ENCODE data around the gene MTCH2.
"Not testable (repeated sequence)": the region's sequence is repeated elsewhere in the genome, so short reads cannot be mapped to it uniquely, and the experiment has no call there.

DNA sequence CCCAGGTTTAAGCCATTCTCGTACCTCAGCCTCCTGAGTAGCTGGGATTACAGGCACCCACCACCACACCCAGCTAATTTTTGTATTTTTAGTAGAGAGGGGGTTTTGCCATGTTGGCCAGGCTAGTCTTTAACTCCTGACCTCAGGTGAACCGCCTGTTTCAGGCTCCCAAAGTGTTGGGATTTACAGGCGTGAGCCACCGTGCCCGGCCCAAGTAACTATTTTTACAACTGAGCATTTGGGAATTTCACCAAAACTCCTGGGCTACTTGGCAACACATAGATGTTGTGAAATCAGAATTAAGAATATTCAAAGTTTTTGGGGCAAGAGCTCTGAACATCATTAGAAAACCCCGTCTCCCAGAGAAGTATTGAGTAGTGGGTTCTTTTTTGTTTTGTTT is 1.9 kb downstream of the MTCH2 start:
- TF ChIP-seq POLR2A (IDR thresholded peaks at IDR 0.05) = not testable (repeated sequence)
- TF ChIP-seq, protein P1, sequence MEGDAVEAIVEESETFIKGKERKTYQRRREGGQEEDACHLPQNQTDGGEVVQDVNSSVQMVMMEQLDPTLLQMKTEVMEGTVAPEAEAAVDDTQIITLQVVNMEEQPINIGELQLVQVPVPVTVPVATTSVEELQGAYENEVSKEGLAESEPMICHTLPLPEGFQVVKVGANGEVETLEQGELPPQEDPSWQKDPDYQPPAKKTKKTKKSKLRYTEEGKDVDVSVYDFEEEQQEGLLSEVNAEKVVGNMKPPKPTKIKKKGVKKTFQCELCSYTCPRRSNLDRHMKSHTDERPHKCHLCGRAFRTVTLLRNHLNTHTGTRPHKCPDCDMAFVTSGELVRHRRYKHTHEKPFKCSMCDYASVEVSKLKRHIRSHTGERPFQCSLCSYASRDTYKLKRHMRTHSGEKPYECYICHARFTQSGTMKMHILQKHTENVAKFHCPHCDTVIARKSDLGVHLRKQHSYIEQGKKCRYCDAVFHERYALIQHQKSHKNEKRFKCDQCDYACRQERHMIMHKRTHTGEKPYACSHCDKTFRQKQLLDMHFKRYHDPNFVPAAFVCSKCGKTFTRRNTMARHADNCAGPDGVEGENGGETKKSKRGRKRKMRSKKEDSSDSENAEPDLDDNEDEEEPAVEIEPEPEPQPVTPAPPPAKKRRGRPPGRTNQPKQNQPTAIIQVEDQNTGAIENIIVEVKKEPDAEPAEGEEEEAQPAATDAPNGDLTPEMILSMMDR (IDR thresholded peaks at IDR 0.05) = not testable (repeated sequence)

All from uterus (tissue), 2 donors.